GM19468 (cell line): ENCODE data around the gene MYL10.

Experiments
- ATAC-seq: cut with Tn5 transposase; IDR thresholded peaks from one replicate; pipeline ENCODE4 v1.9.1; 2021; ENCODE audit warnings: mild to moderate bottlenecking, moderate library complexity, moderate number of reproducible peaks; ENCODE audit not compliant: unreplicated experiment; ENCODE audit errors: extremely low read depth

Gene MYL10

GRCh38 chr7:101629171-101629570 lies at the start of gene MYL10:
Gene MYL10 (minus strand): TSS chr7:101629296. CDS start chr7:101629118, 178 bp downstream.
- ATAC-seq, result no peak

DNA sequence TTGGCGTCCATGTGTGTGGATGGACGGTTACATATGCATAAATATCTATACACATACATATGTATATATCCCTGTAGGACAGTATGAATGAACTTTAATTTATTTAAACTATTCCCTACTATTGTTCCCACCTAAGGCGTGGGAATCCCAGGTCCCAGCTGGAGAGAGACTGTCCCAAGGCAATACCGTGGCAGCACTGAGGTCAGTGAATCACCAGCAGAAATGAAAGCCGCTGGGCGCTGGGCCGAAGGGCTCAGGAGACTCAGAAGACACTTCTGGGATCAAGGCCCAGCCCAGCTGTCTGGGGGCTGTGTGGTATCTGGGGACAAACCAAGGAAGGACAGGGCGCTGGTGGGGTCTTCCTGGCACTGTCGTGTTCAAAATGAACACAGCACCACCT lies 49.6 kb upstream of the MYL10 start:
- no peak for ATAC-seq

GRCh38 chr7:101677797-101678479 lies 48.8 kb upstream of the MYL10 start:
- no peak for ATAC-seq

GRCh38 chr7:101677391-101677790 lies 48.3 kb upstream of the MYL10 start:
- ATAC-seq, result no peak

- ATAC-seq, result no peak
Measured at GRCh38 chr7:101676956-101677355, 47.9 kb upstream of the MYL10 start.

DNA sequence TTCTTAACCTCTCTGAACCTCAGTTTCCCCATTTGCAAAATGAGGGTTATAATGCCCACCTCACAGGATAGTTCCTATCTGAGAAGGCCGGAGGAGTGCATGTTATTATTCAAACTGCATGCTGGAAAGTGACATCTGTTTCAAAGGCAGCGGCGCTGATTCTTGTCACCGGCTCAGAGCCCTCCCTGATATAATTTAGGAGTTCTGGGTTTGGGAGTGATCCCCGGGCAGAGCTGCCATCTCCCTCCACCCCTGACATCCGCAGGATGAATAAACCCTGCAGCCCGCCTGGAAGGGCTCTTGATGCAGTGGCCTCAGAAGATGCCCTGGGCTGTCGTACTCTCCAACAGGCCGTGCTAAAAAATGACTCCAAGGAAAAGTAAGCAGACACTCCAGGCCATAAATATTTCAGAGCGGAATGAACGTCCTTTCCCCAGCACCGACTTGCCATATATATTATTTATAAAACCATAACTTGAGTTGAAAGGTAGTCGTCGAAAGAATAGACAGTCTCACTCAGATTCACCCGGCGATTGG lies 47.0 kb upstream of the MYL10 start:
- no peak for ATAC-seq

- ATAC-seq, result no peak
Measured at GRCh38 chr7:101674439-101674838, 45.3 kb upstream of the MYL10 start.

DNA sequence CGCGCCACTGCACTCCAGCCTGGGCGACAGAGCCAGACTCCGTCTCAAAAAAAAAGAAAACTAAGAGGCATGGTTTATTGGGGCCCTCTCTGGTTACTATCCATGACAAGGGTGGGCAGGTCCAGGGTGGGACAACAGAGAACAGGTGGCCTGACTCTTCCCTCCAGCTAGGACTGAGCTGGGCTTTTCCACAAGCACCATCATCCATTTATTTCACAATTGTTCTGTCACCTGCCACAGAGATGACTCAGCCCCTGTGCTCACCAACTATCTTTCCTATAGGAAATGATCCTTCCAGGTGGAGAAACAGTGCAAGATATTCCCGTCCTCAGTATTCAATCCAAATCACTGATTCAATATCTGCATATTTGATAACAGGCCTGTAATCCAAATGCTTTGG lies 44.9 kb upstream of the MYL10 start:
- no peak for ATAC-seq

- no peak for ATAC-seq
Measured at GRCh38 chr7:101673315-101673714, 44.2 kb upstream of the MYL10 start.

DNA sequence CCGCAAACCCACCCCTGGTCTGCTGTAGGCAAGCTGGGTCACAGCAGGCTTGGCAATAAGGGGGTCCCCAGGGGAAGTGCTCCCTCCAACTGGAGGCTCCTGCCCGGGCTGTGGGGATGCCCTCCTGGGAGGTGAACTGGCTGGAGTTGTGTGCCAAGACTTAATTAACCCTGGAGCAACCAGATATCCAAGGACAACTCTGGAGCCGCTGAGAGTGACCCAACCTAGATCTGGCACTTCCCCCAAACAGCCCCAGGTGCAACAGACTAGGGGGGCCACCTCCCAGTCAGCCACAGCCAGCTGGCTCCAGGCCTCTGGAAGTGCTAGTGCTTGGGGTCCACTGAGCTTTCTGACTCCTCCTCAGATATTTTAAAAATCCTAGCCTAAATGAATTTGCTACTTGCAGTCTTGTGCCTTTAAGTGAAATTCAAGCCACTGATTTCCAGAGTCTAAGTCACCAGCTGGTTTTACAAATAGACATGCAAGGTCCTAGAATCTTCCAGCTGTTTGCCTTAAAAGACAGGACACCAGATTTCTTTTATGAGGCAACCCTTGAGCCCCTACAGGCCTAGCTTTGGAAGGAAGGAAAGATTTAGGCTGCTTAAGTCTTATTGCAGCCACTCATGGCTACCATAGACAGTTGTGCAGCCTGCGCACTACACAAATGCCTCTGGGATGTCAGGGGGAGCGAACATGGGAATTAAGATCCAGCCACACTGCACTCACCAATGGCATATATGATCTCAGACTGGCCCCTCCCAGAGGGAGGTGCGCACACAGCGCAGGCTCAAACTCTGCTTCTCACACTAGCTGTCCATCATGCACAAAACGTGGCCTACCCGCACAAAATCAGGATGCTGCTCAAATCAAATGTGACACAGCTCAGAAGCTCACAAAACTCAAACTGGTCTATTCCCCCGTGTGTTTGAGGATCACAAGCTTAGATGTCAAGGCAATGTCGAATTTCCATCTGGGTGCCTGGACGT lies 42.6 kb upstream of the MYL10 start:
- no peak for ATAC-seq

DNA sequence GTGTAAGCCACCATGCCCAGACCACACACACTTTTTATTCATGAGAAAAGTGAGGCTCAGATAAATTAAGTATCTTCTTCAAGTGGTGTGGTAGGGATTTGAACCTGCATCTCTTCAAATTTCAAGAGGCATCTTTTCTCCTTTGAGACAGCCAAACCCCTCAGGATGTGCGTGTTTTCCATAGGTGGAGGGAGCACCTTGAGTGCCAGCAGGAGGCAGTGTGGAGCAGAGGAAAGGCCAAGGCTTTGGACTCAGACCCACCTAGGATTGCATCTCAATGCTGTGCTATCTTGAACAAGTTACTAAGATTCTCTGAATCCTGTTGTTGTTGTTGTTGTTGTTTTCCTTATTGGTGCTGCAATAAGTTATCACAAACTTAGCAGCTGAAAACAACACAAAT lies 40.2 kb upstream of the MYL10 start:
- no peak for ATAC-seq

- no peak for ATAC-seq
Measured at GRCh38 chr7:101668726-101669125, 39.6 kb upstream of the MYL10 start.

- ATAC-seq, result no peak
Measured at GRCh38 chr7:101667920-101668319, 38.8 kb upstream of the MYL10 start.

- ATAC-seq, result no peak
Measured at GRCh38 chr7:101667399-101667798, 38.3 kb upstream of the MYL10 start.

- ATAC-seq, result no peak
Measured at GRCh38 chr7:101666741-101667140, 37.6 kb upstream of the MYL10 start.

DNA sequence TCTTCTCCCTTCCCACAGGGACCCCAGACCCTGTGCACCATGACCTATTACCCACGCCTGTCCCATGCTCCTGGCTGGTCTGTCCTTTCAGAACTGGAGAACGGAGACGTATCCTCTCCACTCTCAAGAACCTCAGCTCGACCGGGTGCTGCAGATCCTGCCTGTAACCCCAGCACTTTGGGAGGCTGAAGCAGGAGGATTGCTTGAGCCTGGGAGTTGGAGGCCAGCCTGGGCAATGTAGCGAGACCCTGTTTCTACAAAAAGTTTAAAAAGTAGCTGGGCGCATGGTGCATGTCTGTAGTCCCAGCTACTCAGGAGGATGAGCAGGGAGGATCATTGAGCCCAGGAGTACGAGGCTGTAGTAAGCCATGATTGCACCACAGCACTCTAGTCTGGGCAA lies 37.2 kb upstream of the MYL10 start:
- no peak for ATAC-seq

- ATAC-seq, result no peak
Measured at GRCh38 chr7:101664893-101665471, 35.9 kb upstream of the MYL10 start.

DNA sequence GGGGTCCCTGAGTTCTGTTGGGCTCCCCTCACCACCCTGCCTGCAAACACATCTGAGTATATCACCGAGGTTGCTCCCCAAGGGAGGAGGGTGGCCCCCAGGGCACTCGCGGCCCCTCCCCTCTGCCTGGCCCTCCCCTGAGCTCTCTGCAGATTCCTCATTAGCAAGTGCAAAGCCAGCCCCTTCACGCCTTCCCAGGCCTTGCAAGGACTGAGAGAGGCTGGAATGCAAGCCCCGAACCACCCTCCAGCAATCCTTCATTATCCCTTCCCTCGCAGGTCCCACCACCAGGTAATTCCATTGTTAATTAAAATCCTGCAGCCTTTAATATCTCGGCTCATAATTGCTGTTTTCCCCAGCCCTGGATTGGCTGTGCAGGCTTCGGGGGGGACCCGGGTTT lies 35.3 kb upstream of the MYL10 start:
- ATAC-seq, result no peak

GRCh38 chr7:101663747-101664146 lies 34.7 kb upstream of the MYL10 start:
- no peak for ATAC-seq

- no peak for ATAC-seq
Measured at GRCh38 chr7:101662447-101662998, 33.4 kb upstream of the MYL10 start.
